H9 (cell line): ENCODE results near the gene TGFB1I1. TPM values are rescaled to one million over a fixed set of nuclear protein-coding genes. Genes with fewer than 3 reads are reported as not detected.

Experiments
- DNase-seq: peaks from one replicate; pipeline ENCODE4 v3.0.0-alpha.2; 2017
- H2AFZ ChIP-seq: one replicate; pipeline ENCODE4 v1.6.1; 2013; ENCODE audit warnings: mild to moderate bottlenecking, low read length, control low read depth, moderate library complexity
- H2AK5ac ChIP-seq: 2 replicates; pipeline ENCODE4 v1.6.1; 2013; ENCODE audit warnings: low read length, control low read depth, mixed read lengths; ENCODE audit not compliant: insufficient read length
- H2BK120ac ChIP-seq: one replicate; pipeline ENCODE4 v1.6.1; 2013; ENCODE audit warnings: low read depth, mild to moderate bottlenecking, low read length, control low read depth, inconsistent platforms; ENCODE audit not compliant: poor library complexity, severe bottlenecking
- H2BK12ac ChIP-seq: 2 replicates; pipeline ENCODE4 v1.6.1; 2013; ENCODE audit warnings: low read length, control low read depth, mixed read lengths, low read depth; ENCODE audit not compliant: insufficient read length
- H2BK15ac ChIP-seq: 2 replicates; pipeline ENCODE4 v1.6.1; 2013; ENCODE audit warnings: low read depth, low read length, control low read depth
- H2BK20ac ChIP-seq: one replicate; pipeline ENCODE4 v1.6.1; 2013; ENCODE audit warnings: low read depth, mild to moderate bottlenecking, low read length, control low read depth, inconsistent platforms; ENCODE audit not compliant: poor library complexity, severe bottlenecking
- H2BK5ac ChIP-seq: 2 replicates; pipeline ENCODE4 v1.6.1; 2013; ENCODE audit warnings: low read length, control low read depth, mixed read lengths; ENCODE audit not compliant: insufficient read length
- H3K14ac ChIP-seq: 2 replicates; pipeline ENCODE4 v1.6.1; 2013; ENCODE audit warnings: low read length, control low read depth; ENCODE audit not compliant: insufficient read depth
- H3K18ac ChIP-seq: 2 replicates; pipeline ENCODE4 v1.6.1; 2013; ENCODE audit warnings: low read depth, mild to moderate bottlenecking, mixed read lengths, low read length, control low read depth; ENCODE audit not compliant: insufficient read length
- H3K23ac ChIP-seq: 2 replicates; pipeline ENCODE4 v1.6.1; 2013; ENCODE audit warnings: low read length, control low read depth, mixed read lengths, low read depth; ENCODE audit not compliant: insufficient read length
- H3K23me2 ChIP-seq: 2 replicates; pipeline ENCODE4 v1.6.1; 2013; ENCODE audit warnings: low read depth, mild to moderate bottlenecking, mixed read lengths, low read length, control low read depth; ENCODE audit not compliant: insufficient read length, poor library complexity, severe bottlenecking
- H3K27ac ChIP-seq: 2 replicates; pipeline ENCODE4 v1.5.1; 2013; ENCODE audit warnings: low read length, control low read depth, mixed read lengths, low read depth; ENCODE audit not compliant: insufficient read length
- H3K27me3 ChIP-seq: 2 replicates; pipeline ENCODE4 v1.6.1; 2013; ENCODE audit warnings: low read length, control low read depth, inconsistent platforms; ENCODE audit not compliant: insufficient read depth
- H3K4ac ChIP-seq: 2 replicates; pipeline ENCODE4 v1.6.1; 2013; ENCODE audit warnings: low read depth, mild to moderate bottlenecking, control low read depth, inconsistent platforms, low read length, moderate library complexity
- H3K4me1 ChIP-seq: 2 replicates; pipeline ENCODE4 v1.6.1; 2013; ENCODE audit warnings: low read length, control low read depth, inconsistent platforms; ENCODE audit not compliant: insufficient read depth
- H3K4me2 ChIP-seq: 2 replicates; pipeline ENCODE4 v1.6.1; 2013; ENCODE audit warnings: low read length, control low read depth, mixed read lengths; ENCODE audit not compliant: insufficient read length, insufficient read depth
- H3K56ac ChIP-seq: 2 replicates; pipeline ENCODE4 v1.6.1; 2013; ENCODE audit warnings: low read depth, mild to moderate bottlenecking, mixed read lengths, low read length, control low read depth; ENCODE audit not compliant: insufficient read length
- H3K79me1 ChIP-seq: 2 replicates; pipeline ENCODE4 v1.6.1; 2013; ENCODE audit warnings: low read depth, mild to moderate bottlenecking, moderate library complexity, low read length, control low read depth, inconsistent platforms; ENCODE audit not compliant: insufficient read depth, poor library complexity, severe bottlenecking
- H3K79me2 ChIP-seq: 2 replicates; pipeline ENCODE4 v1.6.1; 2013; ENCODE audit warnings: low read length, control low read depth, inconsistent platforms; ENCODE audit not compliant: insufficient read depth
- H3K9ac ChIP-seq: 2 replicates; pipeline ENCODE4 v1.6.1; 2013; ENCODE audit warnings: low read length, control low read depth, mixed read lengths; ENCODE audit not compliant: insufficient read length; ENCODE audit errors: extremely low read depth
- H3K9me3 ChIP-seq: one replicate; pipeline ENCODE4 v1.6.1; 2013; ENCODE audit warnings: low read depth, low read length, inconsistent platforms; ENCODE audit not compliant: control insufficient read depth
- H3T11ph ChIP-seq: one replicate; pipeline ENCODE4 v1.6.1; 2013; ENCODE audit warnings: mild to moderate bottlenecking, low read length, control low read depth, inconsistent platforms
- H4K20me1 ChIP-seq: one replicate; pipeline ENCODE4 v1.6.1; 2013; ENCODE audit not compliant: control insufficient read depth, insufficient read length, insufficient read depth
- H4K5ac ChIP-seq: 2 replicates; pipeline ENCODE4 v1.6.1; 2013; ENCODE audit warnings: low read depth, mild to moderate bottlenecking, mixed read lengths, low read length, control low read depth; ENCODE audit not compliant: insufficient read length
- H4K8ac ChIP-seq: replicated peaks from 2 replicates; pipeline ENCODE4 v1.6.1; 2013; ENCODE audit warnings: low read length, control low read depth, mixed read lengths, low read depth; ENCODE audit not compliant: insufficient read length
- H4K91ac ChIP-seq: 2 replicates; pipeline ENCODE4 v1.6.1; 2013; ENCODE audit warnings: low read depth, mild to moderate bottlenecking, moderate library complexity, mixed read lengths, low read length, control low read depth; ENCODE audit not compliant: insufficient read length
- H3K27ac Mint-ChIP-seq, 3 experiments: 2 replicates in 2 of 3; 3 replicates in 1 of 3; pipeline ENCODE4 v1.8.0; 2020 to 2021; ENCODE audit warnings: mixed read lengths in 3 of 3, mild to moderate bottlenecking in 1 of 3, moderate library complexity in 1 of 3
- H3K27me3 Mint-ChIP-seq: 2 replicates; pipeline ENCODE4 v1.8.0; 2021; ENCODE audit warnings: low read depth, mild to moderate bottlenecking, moderate library complexity, mixed read lengths
- H3K36me3 Mint-ChIP-seq, 3 experiments: 2 replicates in 2 of 3; 3 replicates in 1 of 3; pipeline ENCODE4 v1.8.0; 2020 to 2021; ENCODE audit warnings: low read depth in 3 of 3, mixed read lengths in 3 of 3; ENCODE audit not compliant: insufficient read depth in 1 of 3
- H3K4me1 Mint-ChIP-seq, 2 experiments: 2 replicates each; pipeline ENCODE4 v1.8.0; 2020; ENCODE audit warnings: mixed read lengths in 2 of 2
- H3K4me3 Mint-ChIP-seq, 2 experiments: 2 replicates in 1 of 2; 3 replicates in 1 of 2; pipeline ENCODE4 v1.8.0; 2020 to 2021; ENCODE audit warnings: mild to moderate bottlenecking in 2 of 2, mixed read lengths in 2 of 2, moderate library complexity in 1 of 2
- H3K9me3 Mint-ChIP-seq, 2 experiments: 2 replicates in 1 of 2; 3 replicates in 1 of 2; pipeline ENCODE4 v1.8.0; 2020; ENCODE audit warnings: mild to moderate bottlenecking in 2 of 2, mixed read lengths in 2 of 2, moderate library complexity in 1 of 2
- WGBS: extraction: QIAGEN DNeasy Blood & Tissue Kit; methylation state at CpG from one replicate; pipeline ENCODE4 v1.1.7; 2013; ENCODE audit warnings: missing lambda C conversion rate, low lambda C conversion rate, mixed read lengths; ENCODE audit not compliant: insufficient read length; ENCODE audit errors: extremely low coverage; 5-methylcytosine and 5-hydroxymethylcytosine counted together
- total RNA-seq: library from RNA; stranded (reverse); gene quantifications from 2 replicates; pipeline ENCODE4 v1.2.1, GENCODE V29; 2021
- TF ChIP-seq, protein P1 (sequence below): fragments of 200-600 bp; sonication (generic); conservative IDR thresholded peaks from 3 replicates; pipeline ENCODE4 v1.8.0; 2021; ENCODE audit warnings: antibody characterized with exemption, mild to moderate bottlenecking

Gene TGFB1I1
- total RNA-seq, 1 experiment from 2014 or later, result 15.4 TPM

DNA sequence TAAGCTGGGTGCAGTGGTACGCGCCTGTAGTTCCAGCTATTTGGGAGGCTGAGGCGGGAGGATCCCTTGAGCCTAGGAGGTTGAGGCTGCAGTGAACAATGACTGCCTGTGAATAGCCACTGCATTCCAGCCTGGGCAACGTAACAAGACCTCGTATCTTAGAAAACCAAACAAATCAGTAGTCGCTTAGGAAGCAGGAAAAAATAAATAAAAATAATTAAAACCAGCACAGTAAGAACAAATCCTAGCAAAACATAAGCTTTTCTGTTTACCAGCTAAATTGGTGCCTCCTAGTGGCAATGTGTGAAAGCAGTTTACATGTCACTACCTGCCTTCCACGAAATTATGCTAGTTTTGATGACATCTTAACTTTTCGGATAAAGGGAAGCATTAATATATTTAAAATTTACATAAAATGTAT lies 11.4 kb upstream of the TGFB1I1 start:
- H3K4me2 ChIP-seq, result peak overlapping the region; percentile 88
- Mint-ChIP-seq H3K9me3 (peaks cover 0 to 2% of the 10 kb centered on the region in 2 experiments; a peak in 1 of 5 replicates), H3K27ac (peak overlapping the region in 2 of 3 experiments; percentile 97 to 98; a peak in 2 of 7 replicates), H3K36me3 (peaks cover 2 to 27% (median 24%) of the 10 kb centered on the region in 3 experiments; a peak in 6 of 7 replicates), H3K4me1 (peaks cover 15 to 16% of the 10 kb centered on the region in 2 experiments), H3K4me3 (peak overlapping the region; percentile 81 to 88), H3K27me3 (no peaks in the 10 kb centered on the region)
- no peak overlapping the region for H3K23ac ChIP-seq
- no peak for DNase-seq
- no peak overlapping the region for H2BK15ac ChIP-seq
- H2AK5ac ChIP-seq, result no peak overlapping the region
- no peak overlapping the region for H2BK120ac ChIP-seq
- no peak overlapping the region for H4K8ac ChIP-seq
- H3K18ac ChIP-seq, result no peak overlapping the region
- H3K9ac ChIP-seq, result no peak overlapping the region
- peaks cover 8% of the 10 kb centered on the region for H3K23me2 ChIP-seq
- TF ChIP-seq, protein P1, sequence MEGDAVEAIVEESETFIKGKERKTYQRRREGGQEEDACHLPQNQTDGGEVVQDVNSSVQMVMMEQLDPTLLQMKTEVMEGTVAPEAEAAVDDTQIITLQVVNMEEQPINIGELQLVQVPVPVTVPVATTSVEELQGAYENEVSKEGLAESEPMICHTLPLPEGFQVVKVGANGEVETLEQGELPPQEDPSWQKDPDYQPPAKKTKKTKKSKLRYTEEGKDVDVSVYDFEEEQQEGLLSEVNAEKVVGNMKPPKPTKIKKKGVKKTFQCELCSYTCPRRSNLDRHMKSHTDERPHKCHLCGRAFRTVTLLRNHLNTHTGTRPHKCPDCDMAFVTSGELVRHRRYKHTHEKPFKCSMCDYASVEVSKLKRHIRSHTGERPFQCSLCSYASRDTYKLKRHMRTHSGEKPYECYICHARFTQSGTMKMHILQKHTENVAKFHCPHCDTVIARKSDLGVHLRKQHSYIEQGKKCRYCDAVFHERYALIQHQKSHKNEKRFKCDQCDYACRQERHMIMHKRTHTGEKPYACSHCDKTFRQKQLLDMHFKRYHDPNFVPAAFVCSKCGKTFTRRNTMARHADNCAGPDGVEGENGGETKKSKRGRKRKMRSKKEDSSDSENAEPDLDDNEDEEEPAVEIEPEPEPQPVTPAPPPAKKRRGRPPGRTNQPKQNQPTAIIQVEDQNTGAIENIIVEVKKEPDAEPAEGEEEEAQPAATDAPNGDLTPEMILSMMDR, result peak; percentile 80
- H3K56ac ChIP-seq, result no peak overlapping the region
- no peak overlapping the region for H3K27ac ChIP-seq
- H2BK5ac ChIP-seq, result no peak overlapping the region
- no peak overlapping the region for H2BK12ac ChIP-seq
- WGBS, result no CpG with 5 or more reads among the region's 8 CpGs
- no peak overlapping the region for H3K4ac ChIP-seq
- H3K14ac ChIP-seq, result no peak overlapping the region
- H3K79me1 ChIP-seq, result peaks cover 4% of the 10 kb centered on the region
- H3T11ph ChIP-seq, result no peak overlapping the region
- no peaks in the 10 kb centered on the region for H3K27me3 ChIP-seq
- H4K20me1 ChIP-seq, result no peaks in the 10 kb centered on the region
- no peak overlapping the region for H4K5ac ChIP-seq
- no peaks in the 10 kb centered on the region for H3K9me3 ChIP-seq
- H3K79me2 ChIP-seq, result no peaks in the 10 kb centered on the region; the same call in 1 of the 2 replicates
- H4K91ac ChIP-seq, result no peak overlapping the region
- H3K4me1 ChIP-seq, result peaks cover 2% of the 10 kb centered on the region; the same call in 1 of the 2 replicates
- no peak overlapping the region for H2AFZ ChIP-seq
- H2BK20ac ChIP-seq, result no peak overlapping the region
